Central memory CD8-positive, alpha-beta T cell (primary cell): ENCODE data around the gene NFKBIE.

ENCODE experiments used
- ATAC-seq: fragments of 150-1000 bp; cut with Tn5 transposase; replicated peaks from 2 replicates; pipeline ENCODE4 v1.10.0; 2022; ENCODE audit warnings: mild to moderate bottlenecking, moderate FRiP score, moderate number of reproducible peaks; ENCODE audit not compliant: poor library complexity, severe bottlenecking; ENCODE audit errors: extremely low read depth
- DNase-seq, 2 donors: peaks; one replicate each; pipeline ENCODE4 v3.0.0; 2021; ENCODE audit warnings: low spot score in 2 of 2
- H3K27ac Mint-ChIP-seq: one replicate; pipeline ENCODE4 v1.8.0; 2022; ENCODE audit warnings: low read depth, mild to moderate bottlenecking, moderate library complexity, mixed read lengths
- H3K27me3 Mint-ChIP-seq: one replicate; pipeline ENCODE4 v1.8.0; 2022; ENCODE audit warnings: mixed read lengths
- H3K36me3 Mint-ChIP-seq: one replicate; pipeline ENCODE4 v1.8.0; 2022; ENCODE audit warnings: mild to moderate bottlenecking, moderate library complexity, mixed read lengths; ENCODE audit not compliant: insufficient read depth
- H3K4me1 Mint-ChIP-seq: one replicate; pipeline ENCODE4 v1.8.0; 2022; ENCODE audit warnings: mixed read lengths
- H3K4me3 Mint-ChIP-seq: one replicate; pipeline ENCODE4 v1.8.0; 2022; ENCODE audit warnings: mild to moderate bottlenecking, moderate library complexity, mixed read lengths
- H3K9me3 Mint-ChIP-seq: one replicate; pipeline ENCODE4 v1.8.0; 2022; ENCODE audit warnings: mixed read lengths

The NFKBIE gene

DNA sequence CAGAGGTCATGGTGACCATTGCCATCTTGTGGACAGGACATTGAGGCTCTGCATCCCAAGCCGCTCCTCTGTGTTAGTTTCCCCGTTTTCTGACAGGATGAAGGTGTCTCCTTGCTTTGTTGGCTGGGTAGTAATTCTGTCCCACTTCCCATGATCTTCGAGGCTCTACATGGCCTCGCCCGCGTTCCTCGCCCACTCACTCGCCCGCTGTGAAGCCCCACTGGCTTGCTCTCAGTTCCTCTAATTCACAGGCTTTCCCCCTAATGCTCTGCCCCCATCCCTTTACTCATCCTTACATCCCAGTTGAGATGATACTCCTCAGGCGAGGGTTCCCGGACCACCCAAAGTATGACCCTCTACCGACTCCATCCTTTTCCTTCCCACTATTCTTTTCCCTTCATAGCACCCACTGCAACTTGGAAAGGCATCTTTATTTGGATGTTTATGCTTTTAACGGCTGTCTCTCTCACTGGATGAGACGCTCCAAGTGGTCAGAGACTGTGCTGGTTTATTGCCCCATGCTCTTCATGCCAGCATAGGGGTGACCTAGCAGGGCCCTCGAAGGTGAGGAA is 7.5 kb downstream of the NFKBIE start:
- no peaks in the 10 kb centered on the region for H3K27me3 Mint-ChIP-seq
- H3K36me3 Mint-ChIP-seq: peaks cover 59% of the 10 kb centered on the region
- peak overlapping the region; percentile 85 for H3K4me3 Mint-ChIP-seq
- peaks cover 65% of the 10 kb centered on the region for H3K4me1 Mint-ChIP-seq
- no peak for DNase-seq
- peak; percentile 7 for ATAC-seq
- no peaks in the 10 kb centered on the region for H3K9me3 Mint-ChIP-seq
- peak overlapping the region; percentile 64 for H3K27ac Mint-ChIP-seq

DNA sequence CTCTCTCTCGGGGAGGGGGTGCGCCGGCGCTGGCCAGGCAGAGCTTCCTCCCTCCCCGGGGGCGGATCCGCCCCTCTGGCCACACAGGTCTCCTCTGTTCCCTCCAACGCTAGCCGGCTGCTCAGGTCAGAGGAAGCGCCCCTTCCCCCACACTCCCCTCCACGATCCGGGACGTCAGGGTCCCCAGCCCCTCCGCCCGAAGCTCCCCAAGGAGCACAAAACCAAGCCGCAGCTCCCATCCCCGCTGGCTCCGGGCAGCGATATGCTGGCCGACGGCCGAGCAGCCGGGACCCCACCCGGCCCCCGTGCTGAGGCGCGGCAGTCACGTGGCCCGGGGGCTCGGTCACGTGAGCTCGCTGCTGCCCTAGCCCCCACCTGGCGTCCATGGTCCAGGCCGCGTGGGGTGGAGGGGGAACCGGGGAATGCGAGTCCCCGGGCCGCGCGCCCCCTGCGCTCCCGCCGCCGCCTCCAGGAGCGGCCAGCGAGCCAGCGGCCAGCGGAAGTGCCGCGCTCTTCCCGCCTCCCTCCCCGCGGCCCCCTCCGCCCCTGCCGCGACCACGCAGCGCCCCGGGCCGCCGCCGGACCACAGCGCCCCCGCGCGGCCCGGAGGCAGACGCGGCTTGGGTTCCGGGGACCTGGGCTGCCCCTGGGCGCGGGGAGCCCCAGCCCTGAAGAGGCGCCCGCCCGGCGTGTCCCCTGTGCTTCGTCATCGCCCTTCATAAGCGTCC is 8.2 kb downstream of the NFKBIE start, which contains the start of gene SLC35B2:
Gene SLC35B2 (minus strand): TSS at position 504 of the 728 bp plus-strand sequence. CDS start 118 bp downstream, at position 386.
- Mint-ChIP-seq H3K9me3 (no peaks in the 10 kb centered on the region), H3K4me3 (peak within 1 kb of the TSS; percentile 85), H3K27ac (peak within 1 kb of the TSS; percentile 80), H3K4me1 (peaks cover 61% of the 10 kb centered on the region), H3K36me3 (peaks cover 64% of the 10 kb centered on the region), H3K27me3 (no peaks in the 10 kb centered on the region)
- DNase-seq (peak; percentile 46 to 50), ATAC-seq (peak; percentile 76)

DNA sequence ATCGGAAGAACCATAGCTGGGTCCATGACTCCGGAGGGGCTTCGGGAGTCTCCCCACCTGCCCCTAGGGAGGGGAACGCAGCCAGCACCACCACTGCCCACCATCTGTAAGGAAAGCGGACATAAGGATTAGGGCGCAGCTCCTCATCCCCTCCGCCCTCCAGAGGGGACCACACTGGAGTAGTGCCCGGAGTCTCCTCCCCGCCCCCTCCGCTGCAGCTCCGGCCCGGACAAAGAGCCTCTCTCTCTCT is 8.7 kb downstream of the NFKBIE start:
- Mint-ChIP-seq H3K4me1 (peaks cover 64% of the 10 kb centered on the region), H3K27ac (peak overlapping the region; percentile 80), H3K9me3 (no peaks in the 10 kb centered on the region), H3K4me3 (peak overlapping the region; percentile 85), H3K36me3 (peaks cover 65% of the 10 kb centered on the region), H3K27me3 (no peaks in the 10 kb centered on the region)
- DNase-seq: no peak
- peak; percentile 12 for ATAC-seq

- peak overlapping the region; percentile 80 for H3K27ac Mint-ChIP-seq
- peak overlapping the region; percentile 85 for H3K4me3 Mint-ChIP-seq
- peaks cover 64% of the 10 kb centered on the region for H3K4me1 Mint-ChIP-seq
Observed at GRCh38 chr6:44255871-44256774, 9.2 kb downstream of the NFKBIE start.

GRCh38 chr6:44255105-44255808 is 10.1 kb downstream of the NFKBIE start:
- Mint-ChIP-seq H3K4me1 (peaks cover 66% of the 10 kb centered on the region), H3K27me3 (no peaks in the 10 kb centered on the region), H3K9me3 (no peaks in the 10 kb centered on the region), H3K36me3 (peaks cover 72% of the 10 kb centered on the region), H3K27ac (peak overlapping the region; percentile 80), H3K4me3 (peak overlapping the region; percentile 85)
- ATAC-seq: no peak
- DNase-seq: no peak

More at GRCh38 chr6:44255871-44256774, 9.2 kb downstream of the NFKBIE start:
- no peak for DNase-seq
- Mint-ChIP-seq H3K36me3 (peaks cover 69% of the 10 kb centered on the region), H3K9me3 (no peaks in the 10 kb centered on the region), H3K27me3 (no peaks in the 10 kb centered on the region)
- ATAC-seq: peak; percentile 8

- DNase-seq (no peak), ATAC-seq (no peak)
- Mint-ChIP-seq H3K9me3 (no peaks in the 10 kb centered on the region), H3K4me3 (peak overlapping the region; percentile 85), H3K27me3 (no peaks in the 10 kb centered on the region), H3K4me1 (peaks cover 71% of the 10 kb centered on the region), H3K27ac (peak overlapping the region; percentile 80), H3K36me3 (peaks cover 77% of the 10 kb centered on the region)
Observed at GRCh38 chr6:44254191-44255104, 10.9 kb downstream of the NFKBIE start.

- ATAC-seq (peak; percentile 28), DNase-seq (no peak)
Observed at GRCh38 chr6:44253307-44254101, 11.8 kb downstream of the NFKBIE start.

DNA sequence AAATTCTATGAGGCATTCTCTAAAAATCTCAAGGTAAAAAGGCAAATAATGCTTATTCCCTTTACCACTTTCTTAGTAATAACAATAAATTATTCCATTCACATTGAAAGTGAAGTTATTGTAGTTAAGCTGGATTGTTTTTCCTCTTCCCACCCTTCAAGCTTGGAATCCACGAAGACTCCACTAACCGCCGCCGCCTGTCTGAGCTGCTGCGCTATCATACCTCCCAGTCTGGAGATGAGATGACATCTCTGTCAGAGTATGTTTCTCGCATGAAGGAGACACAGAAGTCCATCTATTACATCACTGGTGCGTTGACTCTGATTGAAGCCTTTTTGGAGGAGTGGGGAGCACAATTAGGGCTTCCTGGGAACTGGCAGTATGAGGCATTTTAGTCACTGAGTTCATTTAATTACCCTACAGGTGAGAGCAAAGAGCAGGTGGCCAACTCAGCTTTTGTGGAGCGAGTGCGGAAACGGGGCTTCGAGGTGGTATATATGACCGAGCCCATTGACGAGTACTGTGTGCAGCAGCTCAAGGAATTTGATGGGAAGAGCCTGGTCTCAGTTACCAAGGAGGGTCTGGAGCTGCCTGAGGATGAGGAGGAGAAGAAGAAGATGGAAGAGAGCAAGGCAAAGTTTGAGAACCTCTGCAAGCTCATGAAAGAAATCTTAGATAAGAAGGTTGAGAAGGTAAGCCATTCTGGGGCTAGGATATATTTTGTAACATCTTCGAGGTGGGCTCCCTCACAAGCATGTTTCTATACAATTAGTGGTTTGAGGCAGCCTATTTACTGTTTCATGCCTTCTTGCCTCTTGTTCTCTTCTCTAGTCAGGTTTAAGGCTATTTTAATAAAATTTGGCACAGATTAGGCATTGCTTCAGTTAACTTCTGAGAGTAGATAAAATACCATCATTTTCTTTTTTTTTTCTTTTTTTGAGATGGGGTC is 13.5 kb downstream of the NFKBIE start:
- H3K9me3 Mint-ChIP-seq: no peaks in the 10 kb centered on the region
- H3K4me1 Mint-ChIP-seq: peaks cover 82% of the 10 kb centered on the region
- H3K4me3 Mint-ChIP-seq: no peak overlapping the region
- no peaks in the 10 kb centered on the region for H3K27me3 Mint-ChIP-seq
- ATAC-seq (no peak), DNase-seq (no peak)
- H3K36me3 Mint-ChIP-seq: peaks cover 92% of the 10 kb centered on the region
- no peak overlapping the region for H3K27ac Mint-ChIP-seq

More at GRCh38 chr6:44253307-44254101, 11.8 kb downstream of the NFKBIE start:
- no peaks in the 10 kb centered on the region for H3K9me3 Mint-ChIP-seq
- H3K4me3 Mint-ChIP-seq: peak overlapping the region; percentile 85
- peak overlapping the region; percentile 80 for H3K27ac Mint-ChIP-seq
- H3K4me1 Mint-ChIP-seq: peaks cover 76% of the 10 kb centered on the region
- H3K27me3 Mint-ChIP-seq: no peaks in the 10 kb centered on the region
- H3K36me3 Mint-ChIP-seq: peaks cover 83% of the 10 kb centered on the region

DNA sequence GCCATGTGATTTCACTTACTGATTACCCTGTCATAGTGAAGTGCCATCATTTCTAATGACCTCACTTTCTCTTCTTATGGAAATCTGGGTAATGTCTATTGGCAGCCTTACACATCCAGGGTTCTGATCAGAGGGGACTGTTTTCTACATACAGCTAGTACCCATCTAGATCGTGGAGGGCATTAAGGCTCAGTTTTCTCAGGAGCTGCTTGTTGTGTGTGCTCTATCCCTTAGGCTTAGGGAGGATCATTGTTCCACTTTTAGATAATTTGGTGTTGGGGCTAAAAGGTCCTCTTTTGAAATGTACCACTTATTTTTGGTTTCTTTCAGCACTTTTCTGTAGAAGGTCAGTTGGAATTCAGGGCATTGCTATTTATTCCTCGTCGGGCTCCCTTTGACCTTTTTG is 14.6 kb downstream of the NFKBIE start:
- H3K36me3 Mint-ChIP-seq: peaks cover 94% of the 10 kb centered on the region
- H3K4me3 Mint-ChIP-seq: no peak overlapping the region
- no peak overlapping the region for H3K27ac Mint-ChIP-seq
- no peaks in the 10 kb centered on the region for H3K9me3 Mint-ChIP-seq
- DNase-seq: no peak
- H3K4me1 Mint-ChIP-seq: peaks cover 77% of the 10 kb centered on the region
- H3K27me3 Mint-ChIP-seq: no peaks in the 10 kb centered on the region
- ATAC-seq: no peak

- Mint-ChIP-seq H3K27ac (peak overlapping the region; percentile 27), H3K9me3 (no peaks in the 10 kb centered on the region), H3K27me3 (no peaks in the 10 kb centered on the region), H3K36me3 (peaks cover 93% of the 10 kb centered on the region), H3K4me1 (peaks cover 77% of the 10 kb centered on the region), H3K4me3 (peak overlapping the region; percentile 28)
- ATAC-seq (no peak), DNase-seq (no peak)
Observed at GRCh38 chr6:44250067-44250717, 15.2 kb downstream of the NFKBIE start.
